ENCODE data around the gene MACROD2. TPM values are rescaled to one million over a fixed set of nuclear protein-coding genes. Genes with fewer than 3 reads are reported as not detected.

Gene MACROD2
- total RNA-seq, 4 donors from 2014 or later = 4.6 to 33.0 (median 8.3) TPM

DNA sequence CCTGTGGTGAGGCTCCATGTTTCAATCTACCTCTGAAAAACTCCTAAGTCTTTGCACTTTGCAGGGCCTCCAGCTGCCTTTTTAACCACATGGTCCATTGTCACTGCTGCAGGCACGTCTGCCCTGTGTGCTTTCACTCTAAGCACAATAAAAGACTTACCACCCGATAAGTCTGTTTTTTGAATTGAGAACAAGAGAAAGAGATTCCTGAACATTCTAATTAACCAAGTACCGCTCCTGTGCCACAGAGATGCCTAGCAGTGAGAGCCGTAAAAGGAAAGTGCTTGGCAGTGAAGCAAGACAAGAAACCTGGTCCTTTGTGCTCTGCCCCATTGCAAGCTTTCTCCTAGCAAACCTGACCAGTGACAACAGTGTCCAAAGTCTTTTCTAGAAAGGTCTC, 829.7 kb downstream of the MACROD2 start:
- in situ Hi-C loops (cut with MboI; ENCODE audit: low pct_ligation_motif_present in 1 of 4, low pct_unique_long_range_greater_than_20kb in 1 of 4, low sequenced_read_pairs in 3 of 4) (no loop called here), intact Hi-C loops (cut with DNase I; ENCODE audit: low total_unique reads) (no loop called here)

DNA sequence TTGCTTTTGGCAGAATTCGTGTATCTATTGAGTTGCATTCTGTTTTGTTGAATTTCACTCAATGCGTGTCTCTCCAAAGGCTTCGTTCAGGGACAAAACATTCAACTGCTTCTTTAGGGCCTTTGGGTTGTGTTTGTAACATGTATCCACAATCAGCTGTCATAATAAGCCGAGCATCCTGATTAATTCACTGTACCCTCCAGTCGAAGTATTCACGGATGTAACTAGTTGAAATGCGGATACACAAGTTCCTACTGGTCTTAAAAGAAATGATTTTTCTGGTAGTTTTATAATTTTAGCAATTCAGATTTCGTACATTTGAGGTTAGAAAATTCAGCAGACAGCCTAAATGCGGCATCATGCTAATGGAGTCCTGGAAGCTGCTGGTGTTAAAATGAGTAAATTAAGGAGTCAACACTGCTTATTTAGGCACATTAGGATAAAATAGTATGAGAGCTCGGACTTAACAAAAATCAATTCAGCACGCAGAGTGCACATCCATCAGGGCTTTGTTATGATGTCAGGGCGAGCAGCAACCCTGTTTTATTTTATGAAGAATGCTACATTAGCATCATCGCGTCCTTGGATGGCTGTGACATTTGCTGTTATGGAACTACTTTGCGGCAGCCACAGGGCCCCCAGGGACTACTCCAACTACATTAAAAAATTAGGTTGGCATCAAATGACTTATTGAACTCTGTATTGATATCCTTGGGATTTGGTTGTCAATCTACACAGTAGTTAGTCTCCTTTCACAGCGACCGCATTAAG, 831.4 kb downstream of the MACROD2 start:
- intact Hi-C loops (cut with DNase I; ENCODE audit: low total_unique reads) (no loop called here), in situ Hi-C loops (cut with MboI; ENCODE audit: low pct_ligation_motif_present in 1 of 4, low pct_unique_long_range_greater_than_20kb in 1 of 4, low sequenced_read_pairs in 3 of 4) (no loop called here)
- Histone ChIP-seq H3K4me3 (no peak overlapping the region), H3K9me3 (no peaks in the 10 kb centered on the region), H3K4me1 (no peaks in the 10 kb centered on the region), H3K27ac (no peak overlapping the region), H3K27me3 (no peaks in the 10 kb centered on the region), H3K36me3 (no peaks in the 10 kb centered on the region)
- DNase-seq = no peak
- TF ChIP-seq EP300 (IDR thresholded peaks at IDR 0.05; ENCODE audit: low read depth) (no peak), POLR2A (IDR thresholded peaks at IDR 0.05) (no peak), POLR2AphosphoS5 (IDR thresholded peaks at IDR 0.05) (no peak)
- TF ChIP-seq, protein P1, sequence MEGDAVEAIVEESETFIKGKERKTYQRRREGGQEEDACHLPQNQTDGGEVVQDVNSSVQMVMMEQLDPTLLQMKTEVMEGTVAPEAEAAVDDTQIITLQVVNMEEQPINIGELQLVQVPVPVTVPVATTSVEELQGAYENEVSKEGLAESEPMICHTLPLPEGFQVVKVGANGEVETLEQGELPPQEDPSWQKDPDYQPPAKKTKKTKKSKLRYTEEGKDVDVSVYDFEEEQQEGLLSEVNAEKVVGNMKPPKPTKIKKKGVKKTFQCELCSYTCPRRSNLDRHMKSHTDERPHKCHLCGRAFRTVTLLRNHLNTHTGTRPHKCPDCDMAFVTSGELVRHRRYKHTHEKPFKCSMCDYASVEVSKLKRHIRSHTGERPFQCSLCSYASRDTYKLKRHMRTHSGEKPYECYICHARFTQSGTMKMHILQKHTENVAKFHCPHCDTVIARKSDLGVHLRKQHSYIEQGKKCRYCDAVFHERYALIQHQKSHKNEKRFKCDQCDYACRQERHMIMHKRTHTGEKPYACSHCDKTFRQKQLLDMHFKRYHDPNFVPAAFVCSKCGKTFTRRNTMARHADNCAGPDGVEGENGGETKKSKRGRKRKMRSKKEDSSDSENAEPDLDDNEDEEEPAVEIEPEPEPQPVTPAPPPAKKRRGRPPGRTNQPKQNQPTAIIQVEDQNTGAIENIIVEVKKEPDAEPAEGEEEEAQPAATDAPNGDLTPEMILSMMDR (IDR thresholded peaks at IDR 0.05) = no peak
- 89% methylated on average over 6 to 17 of the region's 17 CpGs for WGBS, 2 donors (ENCODE audit: low coverage in 1 of 2)

More for the DNA sequence above, 829.7 kb downstream of the MACROD2 start:
- no peaks in the 10 kb centered on the region for H3K27me3 ChIP-seq
- WGBS, 2 donors (ENCODE audit: low coverage in 1 of 2) = 81 to 92% methylated on average over 4 of the region's 4 CpGs
- H3K4me3 ChIP-seq = no peak overlapping the region
- H3K4me1 ChIP-seq = no peaks in the 10 kb centered on the region
- TF ChIP-seq POLR2A (IDR thresholded peaks at IDR 0.05) (no peak), POLR2AphosphoS5 (IDR thresholded peaks at IDR 0.05) (no peak), EP300 (IDR thresholded peaks at IDR 0.05; ENCODE audit: low read depth) (no peak)
- TF ChIP-seq, protein P1 (IDR thresholded peaks at IDR 0.05) = no peak
- no peak for DNase-seq
- no peak overlapping the region for H3K27ac ChIP-seq
- H3K9me3 ChIP-seq = no peaks in the 10 kb centered on the region
- H3K36me3 ChIP-seq = no peaks in the 10 kb centered on the region

DNA sequence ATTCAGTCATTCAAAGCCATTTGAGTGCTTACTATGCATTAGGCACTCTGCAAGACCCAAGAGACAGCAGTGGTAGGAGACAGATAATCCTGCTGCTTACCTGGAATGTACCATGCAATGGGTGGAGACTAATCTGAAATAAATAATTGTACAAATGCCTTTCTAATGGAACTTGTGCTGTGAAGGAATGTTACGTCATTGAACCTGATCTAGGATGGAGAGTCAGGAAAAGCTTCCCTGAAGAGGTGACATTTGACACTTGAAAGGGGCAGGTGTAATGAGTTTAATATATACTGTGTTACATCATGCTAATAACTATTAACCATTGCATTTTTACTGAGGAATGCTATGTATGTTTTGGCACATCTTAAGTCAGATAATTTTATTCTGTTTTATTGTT, 833.1 kb downstream of the MACROD2 start:
- Histone ChIP-seq H3K4me1 (no peaks in the 10 kb centered on the region), H3K27ac (no peak overlapping the region), H3K27me3 (no peaks in the 10 kb centered on the region), H3K9me3 (no peaks in the 10 kb centered on the region), H3K36me3 (no peaks in the 10 kb centered on the region), H3K4me3 (no peak overlapping the region)
- TF ChIP-seq POLR2AphosphoS5 (IDR thresholded peaks at IDR 0.05) (no peak), EP300 (IDR thresholded peaks at IDR 0.05; ENCODE audit: low read depth) (no peak)
- intact Hi-C loops (cut with DNase I; ENCODE audit: low total_unique reads) (no loop called here), in situ Hi-C loops (cut with MboI; ENCODE audit: low pct_ligation_motif_present in 1 of 4, low pct_unique_long_range_greater_than_20kb in 1 of 4, low sequenced_read_pairs in 3 of 4) (no loop called here)
- WGBS, 2 donors (ENCODE audit: low coverage in 1 of 2) = 88 to 91% methylated on average over 1 of the region's 1 CpG
- no peak for DNase-seq

DNA sequence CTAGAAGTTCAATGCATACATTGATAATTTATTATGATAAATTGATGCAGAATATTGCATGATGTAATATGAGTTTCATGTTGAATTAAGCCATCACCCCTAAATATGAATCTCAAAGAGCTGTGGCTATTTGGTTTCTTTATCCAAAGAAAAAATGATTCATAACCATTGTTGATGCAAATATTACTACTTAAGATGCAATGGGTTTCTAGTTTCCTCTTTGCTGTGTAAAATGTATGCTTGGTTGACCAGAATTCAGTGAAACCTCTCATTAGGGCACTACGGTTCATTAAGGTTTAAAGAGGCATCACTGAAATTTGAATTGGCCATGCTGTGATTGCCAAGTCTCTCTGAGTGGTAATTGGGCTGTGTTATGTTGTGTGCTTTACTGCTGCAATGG, 834.6 kb downstream of the MACROD2 start:
- 75 to 86% methylated on average over 1 of the region's 1 CpG for WGBS, 2 donors (ENCODE audit: low coverage in 1 of 2)

More for the DNA sequence above, 834.6 kb downstream of the MACROD2 start:
- DNase-seq = no peak
- no peak for TF ChIP-seq POLR2A (IDR thresholded peaks at IDR 0.05)
- TF ChIP-seq, protein P1 (IDR thresholded peaks at IDR 0.05) = no peak
- no peak for TF ChIP-seq POLR2AphosphoS5 (IDR thresholded peaks at IDR 0.05)
- no peak for TF ChIP-seq EP300 (IDR thresholded peaks at IDR 0.05; ENCODE audit: low read depth)
- in situ Hi-C loops (cut with MboI; ENCODE audit: low pct_ligation_motif_present in 1 of 4, low pct_unique_long_range_greater_than_20kb in 1 of 4, low sequenced_read_pairs in 3 of 4) = no loop called here
- Histone ChIP-seq H3K27ac (no peak overlapping the region), H3K36me3 (no peaks in the 10 kb centered on the region), H3K4me3 (no peak overlapping the region), H3K27me3 (no peaks in the 10 kb centered on the region), H3K9me3 (no peaks in the 10 kb centered on the region), H3K4me1 (no peaks in the 10 kb centered on the region)
- intact Hi-C loops (cut with DNase I; ENCODE audit: low total_unique reads) = no loop called here
